Peyer's patch (tissue), 4 donors: ENCODE results near the gene ELF2.

ENCODE experiments used
- CTCF ChIP-seq, 6 experiments: fragments of 450-650 bp in 4 of 6; fragments of 200-600 bp in 2 of 6; sonication (generic) in 1 of 6; IDR thresholded peaks; one replicate each; pipeline ENCODE4 v1.5.1; 2017 to 2019; ENCODE audit warnings: antibody characterized with exemption in 6 of 6, mild to moderate bottlenecking in 3 of 6, moderate library complexity in 1 of 6
- POLR2A ChIP-seq, 2 donors: fragments of 450-650 bp; IDR thresholded peaks; one replicate each; pipeline ENCODE4 v1.5.1; 2017; ENCODE audit warnings: antibody characterized with exemption in 2 of 2, mild to moderate bottlenecking in 2 of 2, moderate library complexity in 2 of 2

GRCh38 chr4:139129206-139129605 is 47.8 kb downstream of the ELF2 start:
- TF ChIP-seq CTCF (IDR thresholded peaks at IDR 0.05) (no peak), POLR2A (IDR thresholded peaks at IDR 0.05) (no peak)
